ENCODE results near the gene C10orf90. TPM values are rescaled to one million over a fixed set of nuclear protein-coding genes. Genes with fewer than 3 reads are reported as not detected.

Gene C10orf90
- polyA plus RNA-seq, 4 donors, result not detected

- no peak for FAIRE-seq
- no peak for DNase-seq
- Histone ChIP-seq H3K27ac (ENCODE audit: low read depth in 1 of 3, low read length in 2 of 3) (no peak overlapping the region), H3K4me1 (ENCODE audit: control insufficient read depth in 3 of 3, insufficient read depth in 2 of 3, low read depth in 1 of 3, low read length in 2 of 3) (no peaks in the 10 kb centered on the region), H3K36me3 (ENCODE audit: control insufficient read depth in 3 of 3, insufficient read depth in 2 of 3, low read depth in 1 of 3, low read length in 3 of 3) (no peaks in the 10 kb centered on the region), H3K9me3 (ENCODE audit: control insufficient read depth in 2 of 2, insufficient read depth in 1 of 2, low read depth in 1 of 2, low read length in 1 of 2) (no peaks in the 10 kb centered on the region), H3K27me3 (ENCODE audit: control insufficient read depth in 3 of 3, insufficient read depth in 3 of 3, low read length in 3 of 3) (no peaks in the 10 kb centered on the region), H3K4me3 (ENCODE audit: low read depth in 1 of 3, low read length in 3 of 3) (no peak overlapping the region)
- WGBS, 3 donors, result 67 to 77% (median 68%) methylated on average over 2 of the region's 2 CpGs
Observed at GRCh38 chr10:126654579-126654978, 15.9 kb downstream of the C10orf90 start.

DNA sequence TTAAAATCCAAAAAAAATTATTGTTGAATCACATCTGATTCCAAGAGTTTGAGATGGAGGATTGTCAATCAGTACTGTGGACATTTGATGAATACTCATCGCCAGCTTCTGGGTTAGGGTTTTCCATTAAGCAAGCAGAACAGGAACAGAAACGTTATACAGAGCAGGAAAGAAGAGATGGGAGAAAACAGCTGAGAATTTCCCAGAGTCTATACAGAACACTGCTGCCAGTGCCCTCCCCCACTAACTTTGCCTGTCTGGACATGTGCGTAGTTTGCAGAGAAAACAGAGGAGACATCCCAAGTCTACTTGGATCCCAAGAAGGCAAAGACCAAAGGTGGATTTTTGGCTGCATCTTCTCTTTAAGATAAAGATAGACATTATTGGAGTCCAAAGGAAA lies 19.0 kb downstream of the C10orf90 start:
- Histone ChIP-seq H3K4me1 (ENCODE audit: control insufficient read depth in 3 of 3, insufficient read depth in 2 of 3, low read depth in 1 of 3, low read length in 2 of 3) (no peaks in the 10 kb centered on the region), H3K4me3 (ENCODE audit: low read depth in 1 of 3, low read length in 3 of 3) (no peak overlapping the region), H3K27ac (ENCODE audit: low read depth in 1 of 3, low read length in 2 of 3) (no peak overlapping the region), H3K9me3 (ENCODE audit: control insufficient read depth in 2 of 2, insufficient read depth in 1 of 2, low read depth in 1 of 2, low read length in 1 of 2) (no peaks in the 10 kb centered on the region), H3K27me3 (ENCODE audit: control insufficient read depth in 3 of 3, insufficient read depth in 3 of 3, low read length in 3 of 3) (no peaks in the 10 kb centered on the region), H3K36me3 (ENCODE audit: control insufficient read depth in 3 of 3, insufficient read depth in 2 of 3, low read depth in 1 of 3, low read length in 3 of 3) (no peaks in the 10 kb centered on the region)
- WGBS, 3 donors, result 73 to 80% (median 74%) methylated on average over 3 of the region's 3 CpGs
- DNase-seq, result no peak
- no peak for FAIRE-seq

DNA sequence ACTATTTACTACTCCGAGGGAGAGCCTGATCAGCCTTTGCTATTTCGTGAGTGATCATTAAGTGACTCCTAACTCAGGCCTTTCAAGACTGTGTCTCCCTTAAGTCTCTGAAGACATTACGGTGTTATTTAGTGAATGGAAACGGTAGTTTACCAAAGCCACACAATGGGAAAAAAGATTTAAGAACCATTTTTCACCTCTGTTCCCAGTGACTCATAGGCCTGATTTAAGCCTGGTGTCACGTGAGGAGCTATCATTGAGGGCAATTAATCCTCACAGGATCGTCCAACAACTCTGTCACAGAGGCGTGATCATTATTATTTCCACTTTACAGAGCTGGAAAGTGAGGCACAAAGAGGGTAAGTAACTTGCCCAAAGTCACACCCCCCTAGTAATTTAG lies 20.3 kb downstream of the C10orf90 start:
- WGBS, 3 donors, result 47 to 73% (median 58%) methylated on average over 7 of the region's 7 CpGs
- no peak overlapping the region for H3K27ac ChIP-seq (ENCODE audit: low read depth in 1 of 3, low read length in 2 of 3)
- no peaks in the 10 kb centered on the region for H3K36me3 ChIP-seq (ENCODE audit: control insufficient read depth in 3 of 3, insufficient read depth in 2 of 3, low read depth in 1 of 3, low read length in 3 of 3)
- no peaks in the 10 kb centered on the region for H3K4me1 ChIP-seq (ENCODE audit: control insufficient read depth in 3 of 3, insufficient read depth in 2 of 3, low read depth in 1 of 3, low read length in 2 of 3)
- no peak for FAIRE-seq
- DNase-seq, result peak in 1 of 2 donors; percentile 2
- no peak overlapping the region for H3K4me3 ChIP-seq (ENCODE audit: low read depth in 1 of 3, low read length in 3 of 3)
- no peaks in the 10 kb centered on the region for H3K27me3 ChIP-seq (ENCODE audit: control insufficient read depth in 3 of 3, insufficient read depth in 3 of 3, low read length in 3 of 3)
- H3K9me3 ChIP-seq (ENCODE audit: control insufficient read depth in 2 of 2, insufficient read depth in 1 of 2, low read depth in 1 of 2, low read length in 1 of 2), result no peaks in the 10 kb centered on the region

DNA sequence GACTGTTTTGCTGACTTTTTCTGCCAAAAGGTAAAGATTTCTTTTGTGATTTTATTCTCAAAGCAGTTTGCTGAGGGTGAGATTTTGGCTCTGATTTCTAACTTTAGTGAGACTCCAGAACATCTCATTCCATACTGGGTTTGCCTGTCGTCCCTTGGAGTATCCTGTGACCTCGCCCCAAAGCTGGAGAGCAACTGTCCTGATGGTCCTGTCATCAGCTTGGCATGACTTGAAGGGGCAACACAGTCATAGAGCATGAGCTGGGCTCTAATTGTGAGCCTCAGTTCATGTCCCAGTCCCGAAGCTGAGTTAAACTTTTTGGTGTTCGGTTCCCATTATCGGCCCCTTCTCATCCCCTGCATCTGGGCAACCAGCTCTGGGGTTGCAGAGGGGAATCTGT lies 23.4 kb downstream of the C10orf90 start:
- WGBS, 3 donors, result 75 to 80% (median 79%) methylated on average over 5 of the region's 5 CpGs
- no peak overlapping the region for H3K4me3 ChIP-seq (ENCODE audit: low read depth in 1 of 3, low read length in 3 of 3)
- FAIRE-seq (no peak), DNase-seq (no peak)
- no peaks in the 10 kb centered on the region for H3K36me3 ChIP-seq (ENCODE audit: control insufficient read depth in 3 of 3, insufficient read depth in 2 of 3, low read depth in 1 of 3, low read length in 3 of 3)
- H3K27ac ChIP-seq (ENCODE audit: low read depth in 1 of 3, low read length in 2 of 3), result no peak overlapping the region
- no peaks in the 10 kb centered on the region for H3K9me3 ChIP-seq (ENCODE audit: control insufficient read depth in 2 of 2, insufficient read depth in 1 of 2, low read depth in 1 of 2, low read length in 1 of 2)
- H3K4me1 ChIP-seq (ENCODE audit: control insufficient read depth in 3 of 3, insufficient read depth in 2 of 3, low read depth in 1 of 3, low read length in 2 of 3), result no peaks in the 10 kb centered on the region
- H3K27me3 ChIP-seq (ENCODE audit: control insufficient read depth in 3 of 3, insufficient read depth in 3 of 3, low read length in 3 of 3), result no peaks in the 10 kb centered on the region

DNA sequence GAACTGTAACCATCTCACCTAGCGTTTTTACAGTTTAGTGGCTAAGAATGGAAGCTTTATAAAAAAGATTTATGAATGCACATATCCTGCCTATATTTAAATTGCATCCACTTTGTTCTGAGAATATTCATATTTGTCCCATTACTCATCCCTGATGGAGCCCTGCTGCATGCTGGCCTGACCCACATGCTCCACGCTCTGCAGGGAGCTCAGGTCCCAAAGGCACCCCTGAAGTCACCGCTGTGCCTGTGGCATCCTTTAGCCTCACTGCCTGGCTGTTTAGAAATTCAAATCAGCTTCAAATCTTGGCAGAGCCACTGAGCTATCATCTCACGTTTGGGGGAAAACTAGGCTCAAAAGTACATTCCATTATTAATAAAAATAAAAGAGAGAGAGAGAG lies 24.4 kb downstream of the C10orf90 start:
- no peaks in the 10 kb centered on the region for H3K27me3 ChIP-seq (ENCODE audit: control insufficient read depth in 3 of 3, insufficient read depth in 3 of 3, low read length in 3 of 3)
- H3K4me3 ChIP-seq (ENCODE audit: low read depth in 1 of 3, low read length in 3 of 3), result no peak overlapping the region
- no peak for FAIRE-seq
- no peaks in the 10 kb centered on the region for H3K9me3 ChIP-seq (ENCODE audit: control insufficient read depth in 2 of 2, insufficient read depth in 1 of 2, low read depth in 1 of 2, low read length in 1 of 2)
- no peaks in the 10 kb centered on the region for H3K4me1 ChIP-seq (ENCODE audit: control insufficient read depth in 3 of 3, insufficient read depth in 2 of 3, low read depth in 1 of 3, low read length in 2 of 3)
- 64 to 69% (median 68%) methylated on average over 4 of the region's 4 CpGs for WGBS, 3 donors
- DNase-seq, result no peak
- H3K36me3 ChIP-seq (ENCODE audit: control insufficient read depth in 3 of 3, insufficient read depth in 2 of 3, low read depth in 1 of 3, low read length in 3 of 3), result no peaks in the 10 kb centered on the region
- no peak overlapping the region for H3K27ac ChIP-seq (ENCODE audit: low read depth in 1 of 3, low read length in 2 of 3)

DNA sequence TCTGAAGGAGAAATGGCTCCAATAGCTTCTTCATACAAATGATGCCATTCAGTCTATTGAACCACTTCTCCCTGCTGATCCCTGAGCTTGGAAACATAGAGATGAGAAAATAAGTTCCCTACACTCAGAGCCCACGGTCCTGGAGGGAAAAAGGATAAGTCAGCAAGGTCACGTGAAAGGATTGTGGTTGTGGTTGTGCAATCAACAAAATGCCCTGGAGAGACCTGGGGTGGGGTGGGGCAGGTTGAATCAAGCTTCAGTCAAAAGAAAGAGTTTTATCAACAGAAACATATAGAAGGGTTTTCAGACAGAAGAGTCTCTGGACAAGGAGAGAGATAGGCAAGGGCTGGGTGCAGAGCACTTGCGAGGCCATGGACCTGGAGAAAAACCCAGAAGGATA lies 30.1 kb downstream of the C10orf90 start:
- Histone ChIP-seq H3K4me3 (ENCODE audit: low read depth in 1 of 3, low read length in 3 of 3) (no peak overlapping the region), H3K27ac (ENCODE audit: low read depth in 1 of 3, low read length in 2 of 3) (no peak overlapping the region), H3K27me3 (ENCODE audit: control insufficient read depth in 3 of 3, insufficient read depth in 3 of 3, low read length in 3 of 3) (no peaks in the 10 kb centered on the region), H3K36me3 (ENCODE audit: control insufficient read depth in 3 of 3, insufficient read depth in 2 of 3, low read depth in 1 of 3, low read length in 3 of 3) (no peaks in the 10 kb centered on the region), H3K4me1 (ENCODE audit: control insufficient read depth in 3 of 3, insufficient read depth in 2 of 3, low read depth in 1 of 3, low read length in 2 of 3) (no peaks in the 10 kb centered on the region), H3K9me3 (ENCODE audit: control insufficient read depth in 2 of 2, insufficient read depth in 1 of 2, low read depth in 1 of 2, low read length in 1 of 2) (no peaks in the 10 kb centered on the region)
- WGBS, 3 donors, result 47 to 61% (median 53%) methylated on average over 3 of the region's 3 CpGs
- no peak for DNase-seq
- no peak for FAIRE-seq

DNA sequence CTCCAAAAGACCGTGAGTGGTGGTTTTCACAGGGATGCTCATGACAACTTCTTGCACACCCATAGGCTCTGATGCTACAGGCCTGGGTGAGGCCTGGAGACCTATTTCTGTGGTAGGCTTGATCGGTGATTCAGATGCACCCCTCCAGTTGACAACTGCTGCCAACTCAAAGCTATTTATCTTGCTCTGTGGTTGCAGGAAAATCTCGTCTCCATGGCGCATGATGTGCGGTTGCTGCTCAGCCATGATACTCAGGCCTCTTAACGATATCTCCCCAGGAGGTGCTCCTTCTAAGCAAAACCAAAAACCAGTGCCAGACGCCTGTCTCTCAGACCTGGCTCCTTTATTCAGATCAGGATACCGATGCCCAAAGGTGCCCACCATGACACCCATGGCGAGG lies 31.4 kb downstream of the C10orf90 start:
- Histone ChIP-seq H3K27me3 (ENCODE audit: control insufficient read depth in 3 of 3, insufficient read depth in 3 of 3, low read length in 3 of 3) (no peaks in the 10 kb centered on the region), H3K4me3 (ENCODE audit: low read depth in 1 of 3, low read length in 3 of 3) (no peak overlapping the region), H3K9me3 (ENCODE audit: control insufficient read depth in 2 of 2, insufficient read depth in 1 of 2, low read depth in 1 of 2, low read length in 1 of 2) (no peaks in the 10 kb centered on the region), H3K36me3 (ENCODE audit: control insufficient read depth in 3 of 3, insufficient read depth in 2 of 3, low read depth in 1 of 3, low read length in 3 of 3) (no peaks in the 10 kb centered on the region), H3K4me1 (ENCODE audit: control insufficient read depth in 3 of 3, insufficient read depth in 2 of 3, low read depth in 1 of 3, low read length in 2 of 3) (no peaks in the 10 kb centered on the region), H3K27ac (ENCODE audit: low read depth in 1 of 3, low read length in 2 of 3) (no peak overlapping the region)
- FAIRE-seq, result no peak
- DNase-seq, result no peak
- WGBS, 3 donors, result 84 to 89% (median 88%) methylated on average over 9 of the region's 9 CpGs

GRCh38 chr10:126638542-126638941 lies 32.0 kb downstream of the C10orf90 start:
- H3K27me3 ChIP-seq (ENCODE audit: control insufficient read depth in 3 of 3, insufficient read depth in 3 of 3, low read length in 3 of 3), result no peaks in the 10 kb centered on the region
- no peaks in the 10 kb centered on the region for H3K9me3 ChIP-seq (ENCODE audit: control insufficient read depth in 2 of 2, insufficient read depth in 1 of 2, low read depth in 1 of 2, low read length in 1 of 2)
- H3K36me3 ChIP-seq (ENCODE audit: control insufficient read depth in 3 of 3, insufficient read depth in 2 of 3, low read depth in 1 of 3, low read length in 3 of 3), result no peaks in the 10 kb centered on the region
- no peak overlapping the region for H3K27ac ChIP-seq (ENCODE audit: low read depth in 1 of 3, low read length in 2 of 3)
- FAIRE-seq (no peak), DNase-seq (no peak)
- no peaks in the 10 kb centered on the region for H3K4me1 ChIP-seq (ENCODE audit: control insufficient read depth in 3 of 3, insufficient read depth in 2 of 3, low read depth in 1 of 3, low read length in 2 of 3)
- WGBS, 3 donors, result 65 to 75% (median 69%) methylated on average over 6 of the region's 6 CpGs
- no peak overlapping the region for H3K4me3 ChIP-seq (ENCODE audit: low read depth in 1 of 3, low read length in 3 of 3)

DNA sequence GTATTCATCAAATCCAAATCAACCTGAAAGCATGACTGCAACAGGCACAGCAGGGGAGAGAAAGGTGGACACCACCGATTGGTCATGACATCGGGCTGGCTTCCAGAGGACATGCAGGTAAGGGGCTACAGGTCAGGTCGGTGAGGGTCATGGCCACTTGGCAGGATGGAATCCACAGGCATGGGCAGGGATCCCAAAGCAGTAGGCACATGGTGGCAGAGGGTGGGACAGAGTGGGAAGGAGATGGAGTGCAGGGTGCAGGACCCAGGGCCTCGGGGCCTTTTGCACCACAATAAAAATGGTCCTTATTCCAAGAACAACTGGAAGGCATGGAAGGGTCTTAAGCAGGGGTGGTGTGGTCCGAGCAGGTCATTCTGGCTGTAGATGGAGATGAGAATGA lies 33.0 kb downstream of the C10orf90 start:
- H3K27ac ChIP-seq (ENCODE audit: low read depth in 1 of 3, low read length in 2 of 3), result no peak overlapping the region
- H3K27me3 ChIP-seq (ENCODE audit: control insufficient read depth in 3 of 3, insufficient read depth in 3 of 3, low read length in 3 of 3), result no peaks in the 10 kb centered on the region
- H3K4me1 ChIP-seq (ENCODE audit: control insufficient read depth in 3 of 3, insufficient read depth in 2 of 3, low read depth in 1 of 3, low read length in 2 of 3), result no peaks in the 10 kb centered on the region
- WGBS, 3 donors, result 85 to 88% (median 88%) methylated on average over 5 of the region's 5 CpGs
- H3K9me3 ChIP-seq (ENCODE audit: control insufficient read depth in 2 of 2, insufficient read depth in 1 of 2, low read depth in 1 of 2, low read length in 1 of 2), result no peaks in the 10 kb centered on the region
- FAIRE-seq (no peak), DNase-seq (no peak)
- H3K36me3 ChIP-seq (ENCODE audit: control insufficient read depth in 3 of 3, insufficient read depth in 2 of 3, low read depth in 1 of 3, low read length in 3 of 3), result no peaks in the 10 kb centered on the region
- no peak overlapping the region for H3K4me3 ChIP-seq (ENCODE audit: low read depth in 1 of 3, low read length in 3 of 3)
